GM19397 (cell line): Measurements from ENCODE around the gene NFATC2.

Source experiments
- ATAC-seq: cut with Tn5 transposase; IDR thresholded peaks from one replicate; pipeline ENCODE4 v1.9.1; 2021; ENCODE audit warnings: mild to moderate bottlenecking, moderate library complexity; ENCODE audit not compliant: unreplicated experiment

NFATC2 gene

GRCh38 chr20:51340451-51340840, 202.1 kb downstream of the NFATC2 start:
- ATAC-seq: no peak

- ATAC-seq: no peak
Measured at GRCh38 chr20:51339721-51340450, 202.6 kb downstream of the NFATC2 start.

- ATAC-seq: no peak
Measured at GRCh38 chr20:51338692-51339440, 203.7 kb downstream of the NFATC2 start.

GRCh38 chr20:51337126-51337805, 205.3 kb downstream of the NFATC2 start:
- ATAC-seq: no peak
